ENCODE data around the gene ARHGEF28.

ARHGEF28 gene

GRCh38 chr5:73954381-73954780 is 328.4 kb downstream of the ARHGEF28 start:
- ATAC-seq: no peak
- TF ChIP-seq ZNF565 (CRISPR knock-in tag; conservative IDR thresholded peaks at IDR 0.05; ENCODE audit: low read depth) (no peak), ISL1 (CRISPR knock-in tag; IDR thresholded peaks at IDR 0.05) (no peak), ZFP30 (CRISPR knock-in tag; IDR thresholded peaks at IDR 0.05) (no peak), ARNTL (CRISPR knock-in tag; IDR thresholded peaks at IDR 0.05; ENCODE audit: borderline replicate concordance, low read depth) (no peak), PPARA (CRISPR knock-in tag; IDR thresholded peaks at IDR 0.05; ENCODE audit: borderline replicate concordance) (no peak), OSR1 (CRISPR knock-in tag; IDR thresholded peaks at IDR 0.05) (no peak), RARB (CRISPR knock-in tag; IDR thresholded peaks at IDR 0.05) (no peak), ZC3H10 (CRISPR knock-in tag; IDR thresholded peaks at IDR 0.05) (no peak), BACH2 (CRISPR knock-in tag; IDR thresholded peaks at IDR 0.05; ENCODE audit: borderline replicate concordance) (no peak), CSRNP3 (CRISPR knock-in tag; IDR thresholded peaks at IDR 0.05) (no peak), SNAI2 (CRISPR knock-in tag; IDR thresholded peaks at IDR 0.05) (no peak), TCF4 (CRISPR knock-in tag; IDR thresholded peaks at IDR 0.05; ENCODE audit: borderline replicate concordance) (no peak), ESRRG (CRISPR knock-in tag; IDR thresholded peaks at IDR 0.05) (no peak), GLIS3 (CRISPR knock-in tag; IDR thresholded peaks at IDR 0.05) (no peak), CSDC2 (CRISPR knock-in tag; IDR thresholded peaks at IDR 0.05) (no peak), ZNF8 (CRISPR knock-in tag; IDR thresholded peaks at IDR 0.05) (no peak)
- TF ChIP-seq, protein P1, sequence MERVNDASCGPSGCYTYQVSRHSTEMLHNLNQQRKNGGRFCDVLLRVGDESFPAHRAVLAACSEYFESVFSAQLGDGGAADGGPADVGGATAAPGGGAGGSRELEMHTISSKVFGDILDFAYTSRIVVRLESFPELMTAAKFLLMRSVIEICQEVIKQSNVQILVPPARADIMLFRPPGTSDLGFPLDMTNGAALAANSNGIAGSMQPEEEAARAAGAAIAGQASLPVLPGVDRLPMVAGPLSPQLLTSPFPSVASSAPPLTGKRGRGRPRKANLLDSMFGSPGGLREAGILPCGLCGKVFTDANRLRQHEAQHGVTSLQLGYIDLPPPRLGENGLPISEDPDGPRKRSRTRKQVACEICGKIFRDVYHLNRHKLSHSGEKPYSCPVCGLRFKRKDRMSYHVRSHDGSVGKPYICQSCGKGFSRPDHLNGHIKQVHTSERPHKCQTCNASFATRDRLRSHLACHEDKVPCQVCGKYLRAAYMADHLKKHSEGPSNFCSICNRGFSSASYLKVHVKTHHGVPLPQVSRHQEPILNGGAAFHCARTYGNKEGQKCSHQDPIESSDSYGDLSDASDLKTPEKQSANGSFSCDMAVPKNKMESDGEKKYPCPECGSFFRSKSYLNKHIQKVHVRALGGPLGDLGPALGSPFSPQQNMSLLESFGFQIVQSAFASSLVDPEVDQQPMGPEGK (CRISPR knock-in tag; IDR thresholded peaks at IDR 0.05; ENCODE audit: borderline replicate concordance): no peak
- TF ChIP-seq, protein P2, sequence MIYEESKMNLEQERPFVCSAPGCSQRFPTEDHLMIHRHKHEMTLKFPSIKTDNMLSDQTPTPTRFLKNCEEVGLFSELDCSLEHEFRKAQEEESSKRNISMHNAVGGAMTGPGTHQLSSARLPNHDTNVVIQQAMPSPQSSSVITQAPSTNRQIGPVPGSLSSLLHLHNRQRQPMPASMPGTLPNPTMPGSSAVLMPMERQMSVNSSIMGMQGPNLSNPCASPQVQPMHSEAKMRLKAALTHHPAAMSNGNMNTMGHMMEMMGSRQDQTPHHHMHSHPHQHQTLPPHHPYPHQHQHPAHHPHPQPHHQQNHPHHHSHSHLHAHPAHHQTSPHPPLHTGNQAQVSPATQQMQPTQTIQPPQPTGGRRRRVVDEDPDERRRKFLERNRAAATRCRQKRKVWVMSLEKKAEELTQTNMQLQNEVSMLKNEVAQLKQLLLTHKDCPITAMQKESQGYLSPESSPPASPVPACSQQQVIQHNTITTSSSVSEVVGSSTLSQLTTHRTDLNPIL (CRISPR knock-in tag; IDR thresholded peaks at IDR 0.05; ENCODE audit: low read depth): no peak

- TF ChIP-seq, protein P2 (CRISPR knock-in tag; IDR thresholded peaks at IDR 0.05; ENCODE audit: low read depth): no peak
- TF ChIP-seq ZC3H10 (CRISPR knock-in tag; IDR thresholded peaks at IDR 0.05) (no peak), TOX (CRISPR knock-in tag; IDR thresholded peaks at IDR 0.05; ENCODE audit: borderline replicate concordance) (no peak), ESRRG (CRISPR knock-in tag; IDR thresholded peaks at IDR 0.05) (no peak), POU6F1 (CRISPR knock-in tag; IDR thresholded peaks at IDR 0.05; ENCODE audit: borderline replicate concordance, low read depth) (no peak), ISL1 (CRISPR knock-in tag; IDR thresholded peaks at IDR 0.05) (no peak)
- ATAC-seq: no peak
Observed at GRCh38 chr5:73955271-73955846, 329.4 kb downstream of the ARHGEF28 start.

DNA sequence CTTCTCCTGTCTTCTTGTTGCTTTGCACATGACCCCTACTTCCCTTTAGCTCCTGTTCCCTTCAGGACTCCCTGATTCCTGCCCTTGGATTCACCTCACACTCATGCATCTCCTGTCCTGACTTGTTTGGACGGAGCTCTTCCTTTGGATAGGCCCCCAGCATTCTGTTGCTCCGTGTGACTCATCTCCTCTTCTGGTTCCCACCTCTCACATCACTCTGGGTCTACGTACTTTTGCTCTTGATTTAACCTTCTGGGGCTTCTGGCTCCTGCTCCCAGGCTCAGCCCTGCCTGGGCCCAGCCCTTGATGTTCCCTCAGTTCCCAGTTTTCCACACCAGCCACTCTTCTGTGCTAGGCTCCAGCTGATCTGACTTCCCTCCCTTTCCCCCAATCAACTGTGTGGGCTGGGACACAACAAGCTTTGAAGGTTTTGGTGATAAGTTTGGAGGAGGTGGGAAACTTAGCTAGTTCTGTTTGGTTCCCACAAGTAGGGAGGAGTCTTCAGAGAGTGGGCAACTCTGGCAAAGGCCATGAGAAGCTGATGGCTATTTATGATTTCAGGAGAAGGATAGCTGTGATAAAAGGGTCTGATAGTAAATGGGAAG is 331.5 kb downstream of the ARHGEF28 start:
- no peak for ATAC-seq
- TF ChIP-seq SNAI2 (CRISPR knock-in tag; IDR thresholded peaks at IDR 0.05) (no peak), ZFP30 (CRISPR knock-in tag; IDR thresholded peaks at IDR 0.05) (no peak), ZC3H10 (CRISPR knock-in tag; IDR thresholded peaks at IDR 0.05) (no peak), RARB (CRISPR knock-in tag; IDR thresholded peaks at IDR 0.05) (no peak), OSR1 (CRISPR knock-in tag; IDR thresholded peaks at IDR 0.05) (no peak)

GRCh38 chr5:73958037-73958436 is 332.0 kb downstream of the ARHGEF28 start:
- TF ChIP-seq SNAI2 (CRISPR knock-in tag; IDR thresholded peaks at IDR 0.05) (no peak), BACH2 (CRISPR knock-in tag; IDR thresholded peaks at IDR 0.05; ENCODE audit: borderline replicate concordance) (no peak), CSDC2 (CRISPR knock-in tag; IDR thresholded peaks at IDR 0.05) (no peak), TOX (CRISPR knock-in tag; IDR thresholded peaks at IDR 0.05; ENCODE audit: borderline replicate concordance) (no peak), ZNF8 (CRISPR knock-in tag; IDR thresholded peaks at IDR 0.05) (no peak), OSR1 (CRISPR knock-in tag; IDR thresholded peaks at IDR 0.05) (no peak), ZFP3 (CRISPR knock-in tag; IDR thresholded peaks at IDR 0.05) (no peak), ZFP30 (CRISPR knock-in tag; IDR thresholded peaks at IDR 0.05) (no peak), ESRRG (CRISPR knock-in tag; IDR thresholded peaks at IDR 0.05) (no peak), GLIS3 (CRISPR knock-in tag; IDR thresholded peaks at IDR 0.05) (no peak), TCF4 (CRISPR knock-in tag; IDR thresholded peaks at IDR 0.05; ENCODE audit: borderline replicate concordance) (no peak), ZNF70 (CRISPR knock-in tag; IDR thresholded peaks at IDR 0.05) (no peak), ZNF565 (CRISPR knock-in tag; conservative IDR thresholded peaks at IDR 0.05; ENCODE audit: low read depth) (no peak), ARNTL (CRISPR knock-in tag; IDR thresholded peaks at IDR 0.05; ENCODE audit: borderline replicate concordance, low read depth) (no peak), RARB (CRISPR knock-in tag; IDR thresholded peaks at IDR 0.05) (no peak), ZC3H10 (CRISPR knock-in tag; IDR thresholded peaks at IDR 0.05) (no peak), POU6F1 (CRISPR knock-in tag; IDR thresholded peaks at IDR 0.05; ENCODE audit: borderline replicate concordance, low read depth) (no peak)
- TF ChIP-seq, protein P1 (CRISPR knock-in tag; IDR thresholded peaks at IDR 0.05; ENCODE audit: borderline replicate concordance): no peak

More at GRCh38 chr5:73958037-73958436, 332.0 kb downstream of the ARHGEF28 start:
- no peak for ATAC-seq
